ENCODE data around the gene MRAP.

MRAP gene

DNA sequence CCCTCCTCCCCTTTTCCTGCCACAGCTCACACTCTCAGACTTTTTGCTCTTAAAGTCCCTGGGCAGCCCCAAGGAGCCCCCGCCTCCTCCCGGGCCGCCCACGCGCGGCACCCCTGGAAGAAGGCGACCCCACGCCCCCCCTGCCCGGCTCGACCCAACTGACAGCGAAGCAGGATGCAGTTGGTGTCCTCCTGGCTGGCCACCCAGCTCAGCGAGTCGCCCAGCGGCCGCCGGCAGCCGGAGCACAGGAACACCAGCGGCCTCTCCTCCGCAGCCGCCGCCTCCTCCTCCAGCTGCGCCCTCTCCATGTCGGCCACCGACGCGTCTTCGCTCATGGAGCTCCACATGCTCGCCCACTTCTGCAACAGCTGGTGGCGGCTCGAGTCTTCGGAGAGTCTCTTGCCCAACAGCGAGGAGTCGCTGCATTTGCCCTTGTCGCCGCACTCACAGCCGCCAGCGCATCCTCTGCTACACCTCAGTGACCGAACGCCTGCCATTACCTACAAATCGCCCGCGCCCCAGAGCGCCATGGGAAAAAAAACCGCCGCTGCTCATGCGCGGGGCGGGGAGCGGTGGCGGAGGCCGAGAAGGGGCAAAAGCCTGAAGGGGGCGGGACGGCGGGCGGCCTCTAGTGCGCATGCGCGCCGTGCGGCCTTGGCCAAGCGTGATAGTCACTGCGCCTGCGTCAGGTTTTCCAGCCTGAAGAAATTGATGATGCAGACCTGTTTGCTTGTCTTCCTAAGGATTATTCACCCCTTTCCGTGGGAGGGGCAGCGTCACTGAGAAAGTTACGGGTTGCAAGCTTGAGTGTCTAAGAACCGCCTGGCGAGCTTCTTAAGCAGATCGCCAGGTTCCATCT, 19.9 kb upstream of the MRAP start, which contains the start of gene MIS18A:
Gene MIS18A (minus strand): TSS at position 532 of the 859 bp plus-strand sequence. CDS start 35 bp downstream, at position 497.
- Mint-ChIP-seq H3K4me3 (peak within 1 kb of the TSS; percentile 99), H3K36me3 (ENCODE audit: low read depth) (peaks cover 7% of the 10 kb centered on the region), H3K4me1 (ENCODE audit: low read depth) (peaks cover 17% of the 10 kb centered on the region), H3K27me3 (ENCODE audit: low read depth) (no peaks in the 10 kb centered on the region), H3K27ac (peak within 1 kb of the TSS; percentile 96), H3K9me3 (no peaks in the 10 kb centered on the region)

DNA sequence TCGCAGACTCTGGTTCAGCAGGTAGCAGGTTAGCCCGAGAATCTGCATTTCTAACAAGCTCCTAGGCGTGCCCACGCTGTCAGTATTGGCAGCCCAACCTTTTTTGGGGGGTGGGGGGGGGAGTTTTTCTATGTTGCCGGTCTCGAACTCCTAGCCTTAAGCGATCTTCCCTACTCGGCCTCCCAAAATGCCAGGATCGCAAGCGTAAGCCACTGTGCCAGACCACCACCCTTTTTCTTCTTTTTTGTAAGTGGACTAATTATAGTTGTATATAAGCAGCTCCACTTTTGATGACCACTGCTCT, 19.3 kb upstream of the MRAP start:
- H3K27me3 Mint-ChIP-seq (ENCODE audit: low read depth): no peaks in the 10 kb centered on the region
- H3K4me1 Mint-ChIP-seq (ENCODE audit: low read depth): peaks cover 17% of the 10 kb centered on the region
- peak overlapping the region; percentile 99 for H3K4me3 Mint-ChIP-seq
- peaks cover 7% of the 10 kb centered on the region for H3K36me3 Mint-ChIP-seq (ENCODE audit: low read depth)
- peak overlapping the region; percentile 96 for H3K27ac Mint-ChIP-seq
- H3K9me3 Mint-ChIP-seq: no peaks in the 10 kb centered on the region

DNA sequence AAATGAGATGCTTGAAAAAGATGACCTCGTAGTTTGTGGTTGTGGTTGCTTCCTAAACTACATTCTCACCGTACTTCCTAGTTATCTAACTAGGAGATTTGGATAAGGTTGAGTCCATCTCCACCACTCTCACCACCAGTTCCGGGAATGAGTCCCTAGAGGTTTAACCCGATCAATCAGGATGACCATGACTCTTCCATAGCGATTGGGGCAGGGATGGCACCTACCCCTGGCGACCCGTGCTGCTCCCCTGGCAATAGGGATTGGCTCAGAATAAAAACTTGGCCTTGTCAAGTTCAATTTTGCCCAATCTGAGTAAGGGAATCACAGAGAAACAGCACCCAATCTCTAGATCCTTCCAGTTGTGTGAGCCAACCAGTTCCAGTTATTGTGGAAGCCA, 17.1 kb upstream of the MRAP start:
- Mint-ChIP-seq H3K36me3 (ENCODE audit: low read depth) (peaks cover 4% of the 10 kb centered on the region), H3K4me1 (ENCODE audit: low read depth) (peaks cover 16% of the 10 kb centered on the region), H3K27me3 (ENCODE audit: low read depth) (no peaks in the 10 kb centered on the region), H3K4me3 (no peak overlapping the region), H3K27ac (no peak overlapping the region), H3K9me3 (no peaks in the 10 kb centered on the region)

DNA sequence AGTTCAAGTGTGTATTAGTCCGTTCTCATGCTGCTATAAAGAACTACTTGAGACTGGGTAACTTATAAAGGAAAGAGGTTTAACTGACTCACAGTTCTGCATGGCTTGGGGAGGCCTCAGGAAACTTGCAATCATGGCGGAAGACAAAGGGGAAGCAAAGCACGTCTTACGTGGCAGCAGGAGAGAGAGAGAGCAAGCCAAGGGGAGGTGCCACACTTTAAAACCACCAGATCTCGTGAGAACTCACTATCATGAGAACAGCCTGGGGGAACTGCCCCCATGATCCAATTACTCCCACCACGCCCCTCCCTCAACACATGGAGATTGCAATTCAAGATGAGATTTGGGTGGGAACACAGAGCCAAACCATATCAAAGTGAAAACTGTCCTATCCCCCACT, 15.7 kb upstream of the MRAP start:
- Mint-ChIP-seq H3K27me3 (ENCODE audit: low read depth) (no peaks in the 10 kb centered on the region), H3K36me3 (ENCODE audit: low read depth) (peaks cover 4% of the 10 kb centered on the region), H3K4me1 (ENCODE audit: low read depth) (peaks cover 15% of the 10 kb centered on the region), H3K9me3 (no peaks in the 10 kb centered on the region), H3K4me3 (no peak overlapping the region), H3K27ac (no peak overlapping the region)

DNA sequence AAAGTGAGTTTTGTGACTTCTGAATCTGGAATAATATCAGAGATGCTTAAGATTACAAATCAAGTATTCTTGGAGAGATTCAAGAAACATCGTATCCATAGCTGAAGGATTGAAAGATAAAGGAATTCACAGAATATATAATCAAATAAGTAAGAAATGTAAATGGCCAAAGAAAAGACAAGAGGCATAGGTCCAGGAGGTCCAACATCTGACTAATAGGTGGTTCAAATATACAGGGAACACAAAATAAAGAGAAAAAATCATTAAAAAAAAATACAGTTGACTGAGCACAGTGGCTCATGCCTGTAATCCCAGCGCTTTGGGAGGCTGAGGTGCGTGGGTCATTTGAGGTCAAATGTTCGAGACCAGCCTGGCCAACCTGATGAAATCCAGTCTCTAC, 13.2 kb upstream of the MRAP start:
- H3K27ac Mint-ChIP-seq: no peak overlapping the region
- H3K9me3 Mint-ChIP-seq: no peaks in the 10 kb centered on the region
- H3K4me1 Mint-ChIP-seq (ENCODE audit: low read depth): peaks cover 2% of the 10 kb centered on the region
- H3K36me3 Mint-ChIP-seq (ENCODE audit: low read depth): peaks cover under 1% of the 10 kb centered on the region
- H3K27me3 Mint-ChIP-seq (ENCODE audit: low read depth): no peaks in the 10 kb centered on the region
- no peak overlapping the region for H3K4me3 Mint-ChIP-seq

DNA sequence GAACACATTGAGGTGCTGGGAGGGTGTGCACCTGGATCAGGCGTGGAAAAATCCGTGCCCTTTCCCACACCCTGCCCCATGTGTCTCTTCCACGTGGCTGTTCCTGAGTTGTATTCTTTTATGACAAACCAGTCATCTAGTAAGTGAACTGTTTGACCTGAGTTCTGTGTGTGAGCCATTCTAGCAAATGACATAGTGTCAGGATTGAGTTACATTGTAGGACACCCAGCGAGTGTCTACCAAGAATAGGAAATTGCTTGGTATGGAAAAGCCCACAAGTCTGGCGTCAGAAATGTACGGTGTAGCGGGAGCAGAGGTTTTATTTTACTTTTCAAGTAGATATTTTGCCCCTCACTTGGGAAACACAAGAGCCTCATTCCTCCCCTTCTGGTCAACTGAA, 1.2 kb upstream of the MRAP start:
- Mint-ChIP-seq H3K4me1 (ENCODE audit: low read depth) (no peaks in the 10 kb centered on the region), H3K27me3 (ENCODE audit: low read depth) (no peaks in the 10 kb centered on the region), H3K27ac (no peak overlapping the region), H3K4me3 (no peak overlapping the region), H3K9me3 (no peaks in the 10 kb centered on the region), H3K36me3 (ENCODE audit: low read depth) (peaks cover 2% of the 10 kb centered on the region)

DNA sequence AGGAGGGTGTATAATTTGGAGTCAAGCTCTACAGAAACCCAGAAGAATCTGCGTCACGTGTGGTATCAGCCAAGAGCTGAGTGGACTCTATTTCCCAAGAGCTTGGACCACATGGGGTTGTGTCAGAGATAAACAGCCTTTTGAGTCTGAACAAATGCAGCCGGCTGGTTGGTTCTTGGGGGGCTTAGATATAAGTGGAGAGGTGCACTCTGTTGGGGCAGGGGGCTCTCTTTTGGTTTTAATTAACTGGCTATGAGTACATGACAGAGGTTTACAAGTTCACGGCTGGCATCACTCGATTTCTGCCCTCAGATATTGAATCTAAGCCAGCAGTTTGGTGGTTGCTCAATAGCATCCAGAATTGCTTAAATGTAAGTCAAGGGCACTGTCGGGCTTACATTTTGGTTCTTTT, 501 bp upstream of the MRAP start:
- H3K27ac Mint-ChIP-seq: no peak overlapping the region
- H3K36me3 Mint-ChIP-seq (ENCODE audit: low read depth): peaks cover 2% of the 10 kb centered on the region
- H3K27me3 Mint-ChIP-seq (ENCODE audit: low read depth): no peaks in the 10 kb centered on the region
- H3K9me3 Mint-ChIP-seq: no peaks in the 10 kb centered on the region
- no peak overlapping the region for H3K4me3 Mint-ChIP-seq
- no peaks in the 10 kb centered on the region for H3K4me1 Mint-ChIP-seq (ENCODE audit: low read depth)

DNA sequence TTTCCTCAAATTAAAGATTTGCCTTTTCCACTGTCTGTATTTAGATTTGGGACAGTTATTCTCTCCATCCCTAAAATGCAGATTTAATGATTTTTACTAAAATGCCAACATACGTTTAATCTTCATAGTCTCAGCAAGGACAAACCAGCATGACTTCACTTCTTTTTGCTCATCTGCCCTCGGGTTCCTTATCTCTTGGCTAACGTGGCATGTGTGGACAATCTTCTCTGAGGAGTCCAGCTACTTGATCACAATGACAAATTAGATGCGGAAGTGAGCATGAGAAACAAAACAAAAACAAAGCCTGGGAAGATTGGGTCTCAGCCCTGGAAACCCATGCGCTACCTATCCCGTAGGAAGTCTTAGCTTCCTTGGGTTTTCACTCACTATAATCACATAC, 1.0 kb downstream of the MRAP start:
- Mint-ChIP-seq H3K27me3 (ENCODE audit: low read depth) (no peaks in the 10 kb centered on the region), H3K9me3 (no peaks in the 10 kb centered on the region), H3K4me3 (no peak overlapping the region), H3K36me3 (ENCODE audit: low read depth) (peaks cover 2% of the 10 kb centered on the region), H3K27ac (no peak overlapping the region), H3K4me1 (ENCODE audit: low read depth) (no peaks in the 10 kb centered on the region)

DNA sequence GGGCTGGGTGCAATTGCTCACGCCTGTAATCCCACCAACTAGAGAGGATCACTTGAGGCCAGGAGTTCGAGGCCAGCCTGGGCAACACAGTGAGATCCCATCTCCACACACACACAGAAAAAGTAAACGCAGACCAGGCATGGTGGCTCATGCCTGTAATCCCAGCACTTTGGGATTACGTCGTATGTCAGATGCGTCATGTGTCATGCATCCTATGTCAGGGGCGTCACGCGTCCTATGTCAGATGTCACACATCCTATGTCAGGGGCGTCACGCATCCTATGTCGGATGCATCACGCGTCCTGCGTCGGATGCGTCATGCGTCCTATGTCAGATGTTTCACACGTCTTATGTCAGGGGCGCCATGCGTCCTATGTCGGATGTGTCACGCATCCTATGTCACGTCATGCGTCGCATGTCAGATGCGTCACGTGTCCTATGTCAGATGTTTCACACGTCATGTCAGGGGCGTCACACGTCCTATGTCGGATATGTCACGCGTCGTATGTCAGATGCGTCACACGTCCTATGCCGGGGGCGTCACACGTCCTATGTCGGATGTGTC, 1.5 kb downstream of the MRAP start:
- no peaks in the 10 kb centered on the region for H3K4me1 Mint-ChIP-seq (ENCODE audit: low read depth)
- no peaks in the 10 kb centered on the region for H3K9me3 Mint-ChIP-seq
- no peak overlapping the region for H3K27ac Mint-ChIP-seq
- H3K27me3 Mint-ChIP-seq (ENCODE audit: low read depth): no peaks in the 10 kb centered on the region
- H3K36me3 Mint-ChIP-seq (ENCODE audit: low read depth): peaks cover 2% of the 10 kb centered on the region
- no peak overlapping the region for H3K4me3 Mint-ChIP-seq

DNA sequence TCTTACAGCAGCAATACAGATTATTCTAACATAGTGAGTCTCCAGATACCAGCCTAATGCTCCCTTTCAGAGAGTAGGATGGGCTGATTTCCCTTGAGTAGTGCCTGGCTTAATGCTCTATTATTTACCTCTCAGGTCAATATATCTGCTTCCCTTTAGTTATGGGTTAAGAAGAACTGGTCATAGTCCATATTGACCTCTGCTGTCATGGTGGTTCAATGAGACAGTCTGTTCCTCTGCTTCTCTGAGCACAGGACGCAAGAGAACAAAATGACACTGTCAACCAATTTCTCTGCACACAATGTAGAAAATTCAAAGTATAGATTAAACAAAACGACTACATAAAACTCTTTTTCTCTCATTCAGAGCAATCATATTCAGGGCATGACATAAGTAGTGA, 2.9 kb downstream of the MRAP start:
- Mint-ChIP-seq H3K27ac (no peak overlapping the region), H3K4me1 (ENCODE audit: low read depth) (no peaks in the 10 kb centered on the region), H3K9me3 (no peaks in the 10 kb centered on the region), H3K4me3 (no peak overlapping the region), H3K36me3 (ENCODE audit: low read depth) (peaks cover 2% of the 10 kb centered on the region), H3K27me3 (ENCODE audit: low read depth) (no peaks in the 10 kb centered on the region)

DNA sequence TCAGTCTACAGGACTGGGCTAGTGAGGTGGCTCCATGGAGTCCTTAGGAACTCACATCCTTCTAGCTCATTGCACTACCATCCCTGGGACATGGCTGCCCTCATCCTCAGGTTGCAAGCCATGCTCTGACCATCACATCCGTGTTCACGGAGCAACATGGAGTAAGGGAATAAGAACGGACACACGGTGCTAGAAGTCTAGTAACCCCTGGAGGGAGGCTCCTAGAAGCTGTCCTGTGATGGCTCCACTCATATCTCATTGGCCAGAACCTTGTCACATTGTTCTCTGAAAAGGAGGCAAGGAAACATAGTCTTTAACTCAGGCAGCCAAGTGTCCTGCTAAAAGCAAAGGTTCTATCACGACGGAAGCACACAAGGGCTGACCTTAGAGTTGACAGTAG, 3.9 kb downstream of the MRAP start:
- Mint-ChIP-seq H3K27me3 (ENCODE audit: low read depth) (no peaks in the 10 kb centered on the region), H3K4me1 (ENCODE audit: low read depth) (no peaks in the 10 kb centered on the region), H3K4me3 (no peak overlapping the region), H3K9me3 (no peaks in the 10 kb centered on the region), H3K27ac (no peak overlapping the region), H3K36me3 (ENCODE audit: low read depth) (peaks cover 2% of the 10 kb centered on the region)

DNA sequence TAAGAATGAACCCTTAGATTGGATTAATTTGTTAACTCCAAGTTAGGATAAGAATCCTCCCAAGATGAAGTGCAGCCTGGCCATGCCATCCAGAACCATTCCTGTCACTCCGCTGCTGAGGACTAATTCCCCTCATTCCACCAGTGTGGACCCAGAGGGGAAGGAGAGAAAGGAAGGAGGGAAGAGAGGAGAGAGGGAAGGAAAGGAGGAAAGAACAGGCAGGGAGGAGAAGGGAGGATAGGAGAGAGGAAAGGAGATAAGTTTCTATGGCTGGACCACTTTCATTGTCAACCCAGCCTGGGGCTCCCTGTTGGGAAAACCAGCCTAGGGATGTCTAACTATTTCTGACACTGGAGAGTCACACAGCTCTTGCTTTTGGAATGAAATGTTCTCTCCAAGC, 4.7 kb downstream of the MRAP start:
- Mint-ChIP-seq H3K4me3 (no peak overlapping the region), H3K9me3 (no peaks in the 10 kb centered on the region), H3K36me3 (ENCODE audit: low read depth) (peaks cover 2% of the 10 kb centered on the region), H3K27ac (no peak overlapping the region), H3K27me3 (ENCODE audit: low read depth) (no peaks in the 10 kb centered on the region), H3K4me1 (ENCODE audit: low read depth) (no peaks in the 10 kb centered on the region)

DNA sequence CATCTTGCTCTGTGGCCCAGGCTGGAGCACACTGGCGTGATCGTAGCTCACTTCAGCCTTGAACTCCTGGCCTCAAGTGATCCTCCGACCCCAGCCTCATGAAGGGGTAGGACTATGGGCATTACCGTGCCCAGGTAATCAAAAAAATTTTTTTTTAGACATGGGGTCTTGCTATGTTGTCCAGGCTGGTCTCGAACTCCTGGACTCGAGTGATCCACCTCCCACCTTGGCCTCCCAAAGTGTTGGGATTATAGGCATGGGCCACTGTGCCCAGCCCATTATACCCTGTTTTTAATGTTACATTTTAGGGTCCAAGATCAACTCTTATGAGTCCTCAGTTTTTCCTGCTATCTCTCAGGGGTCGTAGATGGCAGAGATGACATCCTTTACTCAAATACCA, 6.3 kb downstream of the MRAP start:
- no peak overlapping the region for H3K4me3 Mint-ChIP-seq
- no peak overlapping the region for H3K27ac Mint-ChIP-seq
- no peaks in the 10 kb centered on the region for H3K27me3 Mint-ChIP-seq (ENCODE audit: low read depth)
- H3K4me1 Mint-ChIP-seq (ENCODE audit: low read depth): no peaks in the 10 kb centered on the region
- peaks cover 2% of the 10 kb centered on the region for H3K36me3 Mint-ChIP-seq (ENCODE audit: low read depth)
- H3K9me3 Mint-ChIP-seq: no peaks in the 10 kb centered on the region

DNA sequence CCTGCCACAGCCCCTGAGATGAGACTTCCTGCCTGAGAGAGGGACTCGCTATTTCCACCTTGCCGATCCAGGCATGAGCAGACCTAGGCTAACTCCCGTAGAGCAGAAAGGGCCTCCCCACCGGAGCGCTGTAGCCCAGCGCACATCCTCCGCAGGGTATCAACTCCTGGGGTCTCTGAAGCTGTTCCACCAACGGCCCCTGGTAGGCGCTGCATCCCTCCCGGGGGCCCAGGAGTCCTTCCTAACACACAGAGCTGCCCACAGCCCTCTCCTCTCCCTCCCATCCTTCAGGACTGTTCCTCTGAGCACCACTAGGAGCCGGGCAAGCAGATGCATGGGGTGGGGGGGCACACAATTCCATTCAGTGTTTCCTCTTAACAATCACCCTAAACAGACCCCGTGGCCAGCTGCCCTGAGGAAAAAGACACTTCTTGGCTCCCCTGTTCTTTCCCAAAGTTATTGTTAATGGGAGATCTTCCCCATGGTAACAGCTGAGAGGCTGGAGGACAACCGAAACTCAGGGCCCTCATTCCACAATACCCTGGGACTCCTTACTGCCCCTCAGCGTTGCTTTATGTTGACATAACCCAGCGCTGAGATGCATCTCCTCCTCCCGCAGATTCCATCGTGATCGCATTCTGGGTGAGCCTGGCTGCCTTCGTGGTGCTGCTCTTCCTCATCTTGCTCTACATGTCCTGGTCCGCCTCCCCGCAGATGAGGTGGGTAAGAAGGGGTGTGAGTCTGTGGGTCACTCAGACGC, 7.5 kb downstream of the MRAP start:
- no peaks in the 10 kb centered on the region for H3K27me3 Mint-ChIP-seq (ENCODE audit: low read depth)
- no peaks in the 10 kb centered on the region for H3K9me3 Mint-ChIP-seq
- H3K36me3 Mint-ChIP-seq (ENCODE audit: low read depth): peaks cover 3% of the 10 kb centered on the region
- H3K27ac Mint-ChIP-seq: no peak overlapping the region
- H3K4me3 Mint-ChIP-seq: no peak overlapping the region
- peaks cover 4% of the 10 kb centered on the region for H3K4me1 Mint-ChIP-seq (ENCODE audit: low read depth)

DNA sequence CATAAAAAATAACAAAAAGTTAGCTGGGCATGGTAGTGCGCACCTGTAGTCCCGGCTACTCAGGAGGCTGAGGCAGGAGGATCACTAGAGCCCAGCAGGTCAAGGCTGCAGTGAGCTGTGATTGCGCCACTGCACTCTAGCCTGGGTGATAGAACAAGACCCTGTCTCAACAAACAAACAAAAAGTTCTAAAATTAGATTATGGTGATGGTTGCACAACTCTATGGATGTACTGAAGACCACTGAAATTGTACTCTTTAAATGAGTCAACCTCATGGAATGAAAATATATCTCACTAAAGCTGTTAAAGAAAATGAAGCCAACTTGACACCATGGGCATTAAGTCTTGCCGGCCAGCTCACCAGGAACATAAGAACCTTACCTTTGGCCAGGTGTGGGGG, 9.1 kb downstream of the MRAP start:
- H3K4me1 Mint-ChIP-seq (ENCODE audit: low read depth): peaks cover 4% of the 10 kb centered on the region
- peaks cover 3% of the 10 kb centered on the region for H3K36me3 Mint-ChIP-seq (ENCODE audit: low read depth)
- H3K27ac Mint-ChIP-seq: no peak overlapping the region
- no peaks in the 10 kb centered on the region for H3K9me3 Mint-ChIP-seq
- no peak overlapping the region for H3K4me3 Mint-ChIP-seq
- no peaks in the 10 kb centered on the region for H3K27me3 Mint-ChIP-seq (ENCODE audit: low read depth)
